AG04450 (cell line): ENCODE results near the gene ARMC7. TPM values are rescaled to one million over a fixed set of nuclear protein-coding genes. Genes with fewer than 3 reads are reported as not detected.

Source experiments
- CTCF ChIA-PET: fragments of 300-600, 350-600 bp; formaldehyde crosslinking; extraction: SDS; loops from one replicate; lab custom pipeline; 2022; ENCODE audit warnings: antibody characterized with exemption, inconsistent platforms; lab: Charles Lee
- POLR2A ChIA-PET: fragments of 350-600 bp; formaldehyde crosslinking; extraction: SDS; loops from one replicate; lab custom pipeline; 2021; ENCODE audit warnings: antibody characterized with exemption, inconsistent platforms; lab: Yijun Ruan, JAX
- DNase-seq: peaks from one replicate; pipeline ENCODE4 v3.0.0-alpha.2; 2011; ENCODE audit warnings: low read depth, low spot score
- H3K27ac ChIP-seq: one replicate; pipeline ENCODE4 v1.5.1; 2012; ENCODE audit warnings: low read depth, low read length, control low read depth
- H3K27me3 ChIP-seq: one replicate; pipeline ENCODE4 v1.6.0; 2012; ENCODE audit warnings: low read length; ENCODE audit not compliant: control insufficient read depth, insufficient read depth
- H3K4me3 ChIP-seq: 2 replicates; pipeline ENCODE4 v1.5.1; 2011; ENCODE audit warnings: mild to moderate bottlenecking, low read depth, low read length, control low read depth
- H3K9me3 ChIP-seq: 2 replicates; pipeline ENCODE4 v1.5.1; 2012; ENCODE audit warnings: low read length; ENCODE audit not compliant: control insufficient read depth, insufficient read depth
- polyA plus RNA-seq: library from polyadenylated mRNA; depleted of rRNA; stranded (reverse); fragments of >200 nt; gene quantifications from 2 replicates; pipeline ENCODE4 v1.2.3, GENCODE V29; 2011; rRNA removed
- small RNA-seq: library from RNA; depleted of rRNA; stranded (forward); fragments of <200 nt; gene quantifications from one replicate; pipeline ENCODE3, GENCODE V24; 2012; ENCODE audit warnings: low read depth; ENCODE audit not compliant: insufficient read length
- TF ChIP-seq, protein P1 (sequence below): IDR thresholded peaks from 2 replicates; pipeline ENCODE4 v1.5.1; 2011; ENCODE audit warnings: low read depth, low read length, control low read depth, inconsistent platforms

ARMC7 gene
- polyA plus RNA-seq, 1 experiment = 5.6 TPM

DNA sequence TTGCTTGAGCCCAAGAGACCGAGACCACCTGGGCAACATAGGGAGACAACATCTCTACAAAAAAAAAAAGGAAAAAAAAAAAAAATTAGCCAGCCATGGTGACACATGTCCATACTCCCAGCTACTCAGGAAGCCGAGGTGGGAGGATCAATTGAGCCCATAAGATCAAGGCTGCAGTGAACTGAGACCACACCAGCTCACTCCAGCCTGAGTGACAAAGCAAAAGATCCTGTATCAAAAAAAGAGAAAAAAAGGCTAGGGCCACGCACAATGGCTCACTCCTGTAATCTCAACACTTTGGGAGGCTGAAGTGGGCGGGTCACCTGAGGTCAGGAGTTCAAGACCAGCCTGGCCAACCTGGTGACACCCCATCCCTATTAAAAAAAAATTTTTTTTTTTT lies 59.2 kb downstream of the ARMC7 start:
- TF ChIP-seq, protein P1, sequence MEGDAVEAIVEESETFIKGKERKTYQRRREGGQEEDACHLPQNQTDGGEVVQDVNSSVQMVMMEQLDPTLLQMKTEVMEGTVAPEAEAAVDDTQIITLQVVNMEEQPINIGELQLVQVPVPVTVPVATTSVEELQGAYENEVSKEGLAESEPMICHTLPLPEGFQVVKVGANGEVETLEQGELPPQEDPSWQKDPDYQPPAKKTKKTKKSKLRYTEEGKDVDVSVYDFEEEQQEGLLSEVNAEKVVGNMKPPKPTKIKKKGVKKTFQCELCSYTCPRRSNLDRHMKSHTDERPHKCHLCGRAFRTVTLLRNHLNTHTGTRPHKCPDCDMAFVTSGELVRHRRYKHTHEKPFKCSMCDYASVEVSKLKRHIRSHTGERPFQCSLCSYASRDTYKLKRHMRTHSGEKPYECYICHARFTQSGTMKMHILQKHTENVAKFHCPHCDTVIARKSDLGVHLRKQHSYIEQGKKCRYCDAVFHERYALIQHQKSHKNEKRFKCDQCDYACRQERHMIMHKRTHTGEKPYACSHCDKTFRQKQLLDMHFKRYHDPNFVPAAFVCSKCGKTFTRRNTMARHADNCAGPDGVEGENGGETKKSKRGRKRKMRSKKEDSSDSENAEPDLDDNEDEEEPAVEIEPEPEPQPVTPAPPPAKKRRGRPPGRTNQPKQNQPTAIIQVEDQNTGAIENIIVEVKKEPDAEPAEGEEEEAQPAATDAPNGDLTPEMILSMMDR = no peak
- Histone ChIP-seq H3K27me3 (no peaks in the 10 kb centered on the region), H3K4me3 (no peak overlapping the region), H3K9me3 (no peaks in the 10 kb centered on the region), H3K27ac (no peak overlapping the region)
- no peak for DNase-seq
- ChIA-PET POLR2A (interaction anchor here (0.6 to 0.7 kb wide), 3 partner anchors 35 to 56 kb away, joined by 5 to 8 read pairs (median 6); no protein-coding TSS in a partner anchor), CTCF (interaction anchor here (0.6 to 6.2 kb wide), 3 partner anchors 17 to 54 kb away, joined by 3 to 72 read pairs (median 8); no protein-coding TSS in a partner anchor)

DNA sequence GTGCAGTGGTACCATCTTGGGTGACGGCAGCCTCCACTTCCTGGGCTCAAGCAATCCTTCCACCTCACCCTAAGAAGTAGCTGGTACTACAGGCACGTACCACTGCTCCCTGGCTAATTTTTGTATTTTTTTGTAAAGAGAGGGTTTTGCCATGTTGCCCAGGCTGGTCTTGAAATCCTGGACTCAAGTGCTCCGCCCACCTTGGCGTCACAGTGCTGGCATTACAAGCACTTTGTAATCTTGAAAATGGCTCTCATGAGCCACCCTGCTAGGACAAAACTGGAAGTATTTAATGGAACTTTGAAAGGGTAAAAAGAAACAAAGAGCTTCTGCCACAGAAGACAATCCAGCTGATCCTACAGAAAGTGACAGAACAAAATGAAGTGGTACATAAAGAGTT lies 63.8 kb downstream of the ARMC7 start:
- TF ChIP-seq, protein P1 = no peak
- no peaks in the 10 kb centered on the region for H3K27me3 ChIP-seq
- H3K9me3 ChIP-seq = no peaks in the 10 kb centered on the region
- ChIA-PET POLR2A (interaction anchor here (0.7 kb wide), 1 partner anchor 30 kb away, joined by 4 read pairs; no protein-coding TSS in a partner anchor), CTCF (interaction anchor here (0.7 to 3.0 kb wide), 5 partner anchors 28 to 114 kb away, joined by 3 to 32 read pairs (median 4); partner anchors contain the start of gene NT5C)
- H3K27ac ChIP-seq = no peak overlapping the region
- no peak for DNase-seq
- no peak overlapping the region for H3K4me3 ChIP-seq

DNA sequence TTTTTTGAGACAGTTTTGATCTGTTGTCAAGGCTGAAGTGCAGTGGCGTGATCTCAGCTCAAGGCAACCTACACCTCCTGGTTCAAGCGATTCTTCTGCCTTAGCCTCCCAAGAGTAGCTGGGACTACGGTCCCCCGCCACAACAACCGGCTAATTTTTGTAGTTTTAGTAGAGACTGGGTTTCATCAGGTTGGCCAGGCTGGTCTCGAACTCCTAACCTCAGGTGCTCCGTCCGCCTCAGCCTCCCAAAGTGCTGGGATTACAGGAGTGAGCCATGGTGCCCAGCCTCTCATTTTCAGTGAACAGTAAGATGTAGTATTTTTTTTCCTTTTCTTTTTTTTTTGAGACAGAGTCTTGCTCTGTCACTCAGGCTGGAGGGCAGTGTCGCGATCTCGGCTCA lies 65.2 kb downstream of the ARMC7 start:
- H3K27me3 ChIP-seq = no peaks in the 10 kb centered on the region
- DNase-seq = no peak
- H3K9me3 ChIP-seq = no peaks in the 10 kb centered on the region
- TF ChIP-seq, protein P1 = no peak
- POLR2A ChIA-PET = no interaction called here
- H3K27ac ChIP-seq = no peak overlapping the region
- CTCF ChIA-PET = interaction anchor here (0.8 to 2.4 kb wide), 2 partner anchors 61 to 101 kb away, joined by 3 to 16 read pairs; no protein-coding TSS in a partner anchor
- no peak overlapping the region for H3K4me3 ChIP-seq

DNA sequence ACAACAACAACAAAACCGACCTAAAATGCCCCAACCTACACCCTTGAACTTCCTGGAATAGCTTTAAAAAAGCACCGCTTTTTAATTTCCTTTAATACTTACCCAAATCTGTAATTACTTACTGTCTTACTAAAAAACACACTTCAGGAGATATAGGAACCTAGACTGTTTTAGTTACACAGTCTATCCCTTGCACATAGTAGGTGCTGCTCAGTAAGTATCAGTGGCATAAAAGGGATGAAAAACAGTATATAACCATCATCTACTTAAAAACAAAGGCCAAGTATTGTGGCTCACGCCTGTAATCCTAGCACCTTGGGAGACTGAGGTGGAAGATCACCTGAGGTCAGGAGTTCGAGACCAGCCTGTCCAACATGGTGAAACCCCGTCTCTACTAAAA lies 66.9 kb downstream of the ARMC7 start:
- POLR2A ChIA-PET = interaction anchor here (0.7 kb wide), 1 partner anchor 64 kb away, joined by 4 read pairs; no protein-coding TSS in a partner anchor

DNA sequence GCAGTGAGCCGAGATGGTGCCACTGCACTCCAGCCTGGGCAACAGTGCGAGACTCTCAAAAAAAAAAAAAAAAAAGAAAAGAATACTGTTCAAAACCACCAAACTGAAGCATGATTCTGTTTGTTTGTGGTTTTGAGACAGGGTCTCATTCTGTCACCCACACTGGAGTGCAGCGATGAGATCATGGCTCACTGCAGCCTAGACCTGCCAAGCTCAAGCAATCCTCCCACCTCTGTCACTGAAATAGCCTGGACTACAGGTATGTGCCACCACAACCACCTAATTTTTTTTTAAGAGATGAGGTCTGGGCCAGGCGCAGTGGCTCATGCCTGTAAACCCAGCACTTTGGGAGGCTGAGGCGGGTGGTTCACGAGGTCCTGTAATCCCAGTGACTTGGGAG lies 68.7 kb downstream of the ARMC7 start:
- no peak overlapping the region for H3K27ac ChIP-seq
- H3K27me3 ChIP-seq = no peaks in the 10 kb centered on the region
- ChIA-PET CTCF (no interaction called here), POLR2A (no interaction called here)
- no peaks in the 10 kb centered on the region; the same call in 1 of the 2 replicates for H3K9me3 ChIP-seq
- DNase-seq = no peak
- no peak overlapping the region for H3K4me3 ChIP-seq
- TF ChIP-seq, protein P1 = no peak

More for the DNA sequence above, 66.9 kb downstream of the ARMC7 start:
- TF ChIP-seq, protein P1 = no peak
- Histone ChIP-seq H3K27ac (no peak overlapping the region), H3K27me3 (no peaks in the 10 kb centered on the region), H3K9me3 (no peaks in the 10 kb centered on the region), H3K4me3 (no peak overlapping the region)
- DNase-seq = no peak
- CTCF ChIA-PET = interaction anchor here (0.7 to 1.8 kb wide), 3 partner anchors 25 to 62 kb away, joined by 3 to 6 read pairs (median 4); partner anchors contain the start of gene NT5C

Small RNA genes within 50 kb of the gene (small RNA-seq; reads per million reads assigned to genes)
- gene AC111186.1 = not detected
- gene RF00019 = not detected

Other genes starting within 250 kb of the ARMC7 start
- gene FDXR, start 237.0 kb upstream of the ARMC7 start, polyA plus RNA-seq = 23.0 and 32.7 TPM in 2 replicates
- gene FADS6, start 216.3 kb upstream of the ARMC7 start, polyA plus RNA-seq = not detected in 2 replicates
- not detected in 2 replicates for gene USH1G, start 186.7 kb upstream of the ARMC7 start, polyA plus RNA-seq
- gene OTOP2, start 185.7 kb upstream of the ARMC7 start, polyA plus RNA-seq = not detected in 2 replicates
- gene OTOP3, start 174.1 kb upstream of the ARMC7 start, polyA plus RNA-seq = not detected in 2 replicates
- 1.4 and 1.8 TPM in 2 replicates for gene HID1, start 137.2 kb upstream of the ARMC7 start, polyA plus RNA-seq
- 8.4 and 11.4 TPM in 2 replicates for gene CDR2L, start 122.3 kb upstream of the ARMC7 start, polyA plus RNA-seq
- gene MRPL58, start 97.3 kb upstream of the ARMC7 start, polyA plus RNA-seq = 48.5 and 53.7 TPM in 2 replicates
- gene ATP5PD, start 63.0 kb upstream of the ARMC7 start, polyA plus RNA-seq = 281 and 292 TPM in 2 replicates
- gene KCTD2, start 62.7 kb upstream of the ARMC7 start, polyA plus RNA-seq = 29.8 and 36.0 TPM in 2 replicates
- 2.9 and 3.6 TPM in 2 replicates for gene SLC16A5, start 22.0 kb upstream of the ARMC7 start, polyA plus RNA-seq
- 22.6 and 27.9 TPM in 2 replicates for gene NT5C, start 21.8 kb downstream of the ARMC7 start, polyA plus RNA-seq
- gene JPT1, start 44.5 kb downstream of the ARMC7 start, polyA plus RNA-seq = 89.8 and 97.0 TPM in 2 replicates
- gene SUMO2, start 73.0 kb downstream of the ARMC7 start, polyA plus RNA-seq = 356 and 439 TPM in 2 replicates
- gene NUP85, start 95.7 kb downstream of the ARMC7 start, polyA plus RNA-seq = 31.5 and 33.3 TPM in 2 replicates
- gene GGA3, start 151.6 kb downstream of the ARMC7 start, polyA plus RNA-seq = 25.0 and 25.8 TPM in 2 replicates
- gene MRPS7, start 151.9 kb downstream of the ARMC7 start, polyA plus RNA-seq = 53.8 and 62.6 TPM in 2 replicates
- 6.0 and 6.9 TPM in 2 replicates for gene MIF4GD, start 161.3 kb downstream of the ARMC7 start, polyA plus RNA-seq
- gene SLC25A19, start 179.5 kb downstream of the ARMC7 start, polyA plus RNA-seq = 3.5 and 4.4 TPM in 2 replicates